ENCODE data around the gene MRPS14. TPM values are rescaled to one million over a fixed set of nuclear protein-coding genes. Genes with fewer than 3 reads are reported as not detected.

MRPS14 gene
- total RNA-seq, 1 donor from 2014 or later, result 20.3 TPM

- Histone ChIP-seq H3K4me2 (ENCODE audit: low read length) (no peak overlapping the region), H3K27me3 (ENCODE audit: insufficient read depth, low read length) (peaks cover 5% of the 10 kb centered on the region), H3K27ac (ENCODE audit: low read depth, low read length) (no peak overlapping the region), H3K36me3 (ENCODE audit: insufficient read depth, low read length) (no peaks in the 10 kb centered on the region), H3K9me3 (ENCODE audit: insufficient read depth, low read depth, low read length) (no peaks in the 10 kb centered on the region), H3K4me3 (ENCODE audit: insufficient read depth, low read depth, low read length) (no peak overlapping the region), H3K9ac (ENCODE audit: low read length) (no peak overlapping the region), H3K4me1 (ENCODE audit: insufficient read depth, low read length) (no peaks in the 10 kb centered on the region), H2AFZ (ENCODE audit: low read depth, low read length) (no peak overlapping the region), H4K20me1 (ENCODE audit: insufficient read depth, low read length) (no peaks in the 10 kb centered on the region), H3K79me2 (ENCODE audit: insufficient read depth, low read length) (no peaks in the 10 kb centered on the region)
- FAIRE-seq, result no peak
- TF ChIP-seq EZH2 (IDR thresholded peaks at IDR 0.05; ENCODE audit: insufficient read depth, low read length), result no peak
- TF ChIP-seq, protein P1, sequence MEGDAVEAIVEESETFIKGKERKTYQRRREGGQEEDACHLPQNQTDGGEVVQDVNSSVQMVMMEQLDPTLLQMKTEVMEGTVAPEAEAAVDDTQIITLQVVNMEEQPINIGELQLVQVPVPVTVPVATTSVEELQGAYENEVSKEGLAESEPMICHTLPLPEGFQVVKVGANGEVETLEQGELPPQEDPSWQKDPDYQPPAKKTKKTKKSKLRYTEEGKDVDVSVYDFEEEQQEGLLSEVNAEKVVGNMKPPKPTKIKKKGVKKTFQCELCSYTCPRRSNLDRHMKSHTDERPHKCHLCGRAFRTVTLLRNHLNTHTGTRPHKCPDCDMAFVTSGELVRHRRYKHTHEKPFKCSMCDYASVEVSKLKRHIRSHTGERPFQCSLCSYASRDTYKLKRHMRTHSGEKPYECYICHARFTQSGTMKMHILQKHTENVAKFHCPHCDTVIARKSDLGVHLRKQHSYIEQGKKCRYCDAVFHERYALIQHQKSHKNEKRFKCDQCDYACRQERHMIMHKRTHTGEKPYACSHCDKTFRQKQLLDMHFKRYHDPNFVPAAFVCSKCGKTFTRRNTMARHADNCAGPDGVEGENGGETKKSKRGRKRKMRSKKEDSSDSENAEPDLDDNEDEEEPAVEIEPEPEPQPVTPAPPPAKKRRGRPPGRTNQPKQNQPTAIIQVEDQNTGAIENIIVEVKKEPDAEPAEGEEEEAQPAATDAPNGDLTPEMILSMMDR (IDR thresholded peaks at IDR 0.05; ENCODE audit: insufficient read depth, low read depth, low read length), result no peak
- no peak overlapping the region for H3K4me3 Mint-ChIP-seq (ENCODE audit: unreplicated experiment)
- H3K4me1 Mint-ChIP-seq (ENCODE audit: low read depth, unreplicated experiment), result peaks cover 10% of the 10 kb centered on the region
- no peaks in the 10 kb centered on the region for H3K36me3 Mint-ChIP-seq (ENCODE audit: low read depth, unreplicated experiment)
- H3K27me3 Mint-ChIP-seq (ENCODE audit: low read depth, unreplicated experiment), result peaks cover 28% of the 10 kb centered on the region
- H3K27ac Mint-ChIP-seq (ENCODE audit: unreplicated experiment), result no peak overlapping the region
- H3K9me3 Mint-ChIP-seq (ENCODE audit: unreplicated experiment), result no peaks in the 10 kb centered on the region
- DNase-seq (ENCODE audit: low read depth), result no peak
These were observed 14.2 kb upstream of the MRPS14 start for GRCh38 chr1:175037416-175037815.

DNA sequence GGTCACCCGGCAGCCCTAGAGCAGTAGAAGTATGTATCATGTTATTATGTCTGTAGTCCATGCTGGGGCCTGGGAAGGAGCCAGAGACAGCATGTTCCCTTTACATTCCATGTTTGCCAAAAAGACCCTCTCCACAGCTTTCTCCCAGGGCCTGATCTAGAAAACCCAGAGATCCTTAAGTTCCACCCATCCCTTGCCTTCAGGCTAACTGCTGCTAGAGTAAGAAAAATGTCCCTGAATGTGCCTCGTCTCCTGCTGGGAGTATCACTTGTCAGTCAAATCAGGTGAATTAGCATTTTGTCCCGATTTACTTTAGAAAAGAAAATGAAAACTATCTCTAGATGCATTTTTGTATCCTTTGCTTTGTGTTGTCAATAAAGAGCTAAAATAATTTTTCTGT lies 13.3 kb upstream of the MRPS14 start:
- Histone ChIP-seq H4K20me1 (ENCODE audit: insufficient read depth, low read length) (no peaks in the 10 kb centered on the region), H2AFZ (ENCODE audit: low read depth, low read length) (no peak overlapping the region), H3K9ac (ENCODE audit: low read length) (no peak overlapping the region), H3K27me3 (ENCODE audit: insufficient read depth, low read length) (peaks cover 5% of the 10 kb centered on the region), H3K4me2 (ENCODE audit: low read length) (no peak overlapping the region), H3K27ac (ENCODE audit: low read depth, low read length) (no peak overlapping the region), H3K4me1 (ENCODE audit: insufficient read depth, low read length) (no peaks in the 10 kb centered on the region), H3K79me2 (ENCODE audit: insufficient read depth, low read length) (no peaks in the 10 kb centered on the region), H3K4me3 (ENCODE audit: insufficient read depth, low read depth, low read length) (no peak overlapping the region), H3K9me3 (ENCODE audit: insufficient read depth, low read depth, low read length) (no peaks in the 10 kb centered on the region), H3K36me3 (ENCODE audit: insufficient read depth, low read length) (no peaks in the 10 kb centered on the region)
- no peak for TF ChIP-seq EZH2 (IDR thresholded peaks at IDR 0.05; ENCODE audit: insufficient read depth, low read length)
- TF ChIP-seq, protein P1 (IDR thresholded peaks at IDR 0.05; ENCODE audit: insufficient read depth, low read depth, low read length), result no peak
- Mint-ChIP-seq H3K4me3 (ENCODE audit: unreplicated experiment) (no peak overlapping the region), H3K9me3 (ENCODE audit: unreplicated experiment) (no peaks in the 10 kb centered on the region), H3K4me1 (ENCODE audit: low read depth, unreplicated experiment) (peaks cover 10% of the 10 kb centered on the region), H3K27ac (ENCODE audit: unreplicated experiment) (no peak overlapping the region), H3K27me3 (ENCODE audit: low read depth, unreplicated experiment) (peaks cover 28% of the 10 kb centered on the region), H3K36me3 (ENCODE audit: low read depth, unreplicated experiment) (no peaks in the 10 kb centered on the region)
- no peak for DNase-seq (ENCODE audit: low read depth)
- no peak for FAIRE-seq

DNA sequence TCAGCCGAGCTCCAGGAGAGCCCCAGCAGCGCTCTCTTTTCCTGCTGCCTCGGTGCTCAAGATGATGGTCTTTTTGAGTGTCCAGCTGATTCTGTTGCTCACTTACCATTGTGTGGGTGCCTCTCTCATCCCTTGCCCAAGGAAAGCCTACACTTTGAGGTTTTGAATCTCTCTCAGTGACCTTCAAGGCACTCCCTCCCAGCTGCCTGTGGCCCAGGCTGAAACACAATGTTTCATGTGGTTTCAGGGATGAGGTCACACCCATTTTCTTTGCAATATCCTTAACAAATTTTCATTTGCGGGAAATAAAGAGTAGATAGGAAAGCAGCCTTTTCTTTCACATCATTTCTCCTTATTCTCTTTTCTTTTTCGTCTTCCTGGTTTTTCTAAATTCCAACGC lies 12.6 kb upstream of the MRPS14 start:
- no peak for FAIRE-seq
- peaks cover 5% of the 10 kb centered on the region for H3K27me3 ChIP-seq (ENCODE audit: insufficient read depth, low read length)

More for the DNA sequence above, 12.6 kb upstream of the MRPS14 start:
- Histone ChIP-seq H3K4me3 (ENCODE audit: insufficient read depth, low read depth, low read length) (no peak overlapping the region), H3K36me3 (ENCODE audit: insufficient read depth, low read length) (no peaks in the 10 kb centered on the region), H3K4me1 (ENCODE audit: insufficient read depth, low read length) (no peaks in the 10 kb centered on the region), H2AFZ (ENCODE audit: low read depth, low read length) (no peak overlapping the region), H3K9ac (ENCODE audit: low read length) (no peak overlapping the region), H4K20me1 (ENCODE audit: insufficient read depth, low read length) (no peaks in the 10 kb centered on the region), H3K79me2 (ENCODE audit: insufficient read depth, low read length) (no peaks in the 10 kb centered on the region), H3K4me2 (ENCODE audit: low read length) (no peak overlapping the region), H3K27ac (ENCODE audit: low read depth, low read length) (no peak overlapping the region), H3K9me3 (ENCODE audit: insufficient read depth, low read depth, low read length) (no peaks in the 10 kb centered on the region)
- H3K9me3 Mint-ChIP-seq (ENCODE audit: unreplicated experiment), result no peaks in the 10 kb centered on the region
- H3K4me1 Mint-ChIP-seq (ENCODE audit: low read depth, unreplicated experiment), result peaks cover 10% of the 10 kb centered on the region
- no peak overlapping the region for H3K27ac Mint-ChIP-seq (ENCODE audit: unreplicated experiment)
- H3K27me3 Mint-ChIP-seq (ENCODE audit: low read depth, unreplicated experiment), result peaks cover 33% of the 10 kb centered on the region
- TF ChIP-seq, protein P1 (IDR thresholded peaks at IDR 0.05; ENCODE audit: insufficient read depth, low read depth, low read length), result no peak
- TF ChIP-seq EZH2 (IDR thresholded peaks at IDR 0.05; ENCODE audit: insufficient read depth, low read length), result no peak
- DNase-seq (ENCODE audit: low read depth), result no peak
- H3K4me3 Mint-ChIP-seq (ENCODE audit: unreplicated experiment), result no peak overlapping the region
- H3K36me3 Mint-ChIP-seq (ENCODE audit: low read depth, unreplicated experiment), result no peaks in the 10 kb centered on the region
